Central memory CD4-positive, alpha-beta T cell (primary cell): ENCODE measurements around the gene BPIFB2.

ENCODE experiments used
- DNase-seq: peaks from one replicate; pipeline ENCODE4 v3.0.0; 2022

The BPIFB2 gene

GRCh38 chr20:33009214-33010132, 2.0 kb downstream of the BPIFB2 start:
- no peak for DNase-seq

GRCh38 chr20:33010133-33010504, 2.6 kb downstream of the BPIFB2 start:
- no peak for DNase-seq

GRCh38 chr20:33010674-33011449, 3.4 kb downstream of the BPIFB2 start:
- DNase-seq: no peak

GRCh38 chr20:33012327-33013189, 5.1 kb downstream of the BPIFB2 start:
- no peak for DNase-seq

GRCh38 chr20:33013701-33014326, 6.3 kb downstream of the BPIFB2 start:
- DNase-seq: no peak

- no peak for DNase-seq
Measured at GRCh38 chr20:33014336-33015113, 7.0 kb downstream of the BPIFB2 start.

- DNase-seq: no peak
Measured at GRCh38 chr20:33015114-33015484, 7.6 kb downstream of the BPIFB2 start.

- no peak for DNase-seq
Measured at GRCh38 chr20:33015700-33016580, 8.4 kb downstream of the BPIFB2 start.

GRCh38 chr20:33016581-33017109, 9.1 kb downstream of the BPIFB2 start:
- no peak for DNase-seq

- DNase-seq: no peak
Measured at GRCh38 chr20:33017542-33017941, 10.0 kb downstream of the BPIFB2 start.

GRCh38 chr20:33018169-33018931, 10.8 kb downstream of the BPIFB2 start:
- DNase-seq: no peak

- DNase-seq: no peak
Measured at GRCh38 chr20:33019465-33020277, 12.2 kb downstream of the BPIFB2 start.

- no peak for DNase-seq
Measured at GRCh38 chr20:33020278-33021161, 13.0 kb downstream of the BPIFB2 start.

GRCh38 chr20:33021879-33022278, 14.4 kb downstream of the BPIFB2 start:
- DNase-seq: no peak

GRCh38 chr20:33022289-33022688, 14.8 kb downstream of the BPIFB2 start:
- no peak for DNase-seq

- no peak for DNase-seq
Measured at GRCh38 chr20:33022694-33023438, 15.4 kb downstream of the BPIFB2 start.
